Measurements from ENCODE around the gene ALPK3. TPM values are rescaled to one million over a fixed set of nuclear protein-coding genes. Genes with fewer than 3 reads are reported as not detected.

The ALPK3 gene
- total RNA-seq, 4 donors from 2014 or later: 0.88 to 6.3 (median 3.4) TPM

GRCh38 chr15:84775867-84776449, 41.2 kb upstream of the ALPK3 start:
- Histone ChIP-seq H3K4me1 (no peaks in the 10 kb centered on the region), H3K9me3 (no peaks in the 10 kb centered on the region), H3K27ac (no peak overlapping the region), H3K4me3 (no peak overlapping the region), H3K36me3 (no peaks in the 10 kb centered on the region), H3K27me3 (no peaks in the 10 kb centered on the region)
- intact Hi-C loops (cut with DNase I; ENCODE audit: low total_unique reads): no loop called here
- TF ChIP-seq POLR2A (IDR thresholded peaks at IDR 0.05) (no peak), CTCF (IDR thresholded peaks at IDR 0.05) (no peak)
- no peak for DNase-seq

- no peak for DNase-seq
- TF ChIP-seq CTCF (IDR thresholded peaks at IDR 0.05) (no peak), POLR2A (IDR thresholded peaks at IDR 0.05) (no peak)
- H3K27ac ChIP-seq: no peak overlapping the region
- no peaks in the 10 kb centered on the region for H3K36me3 ChIP-seq
- intact Hi-C loops (cut with DNase I; ENCODE audit: low total_unique reads): no loop called here
- no peaks in the 10 kb centered on the region for H3K27me3 ChIP-seq
- H3K4me3 ChIP-seq: no peak overlapping the region
- H3K4me1 ChIP-seq: no peaks in the 10 kb centered on the region
- H3K9me3 ChIP-seq: no peaks in the 10 kb centered on the region
Measured at GRCh38 chr15:84778194-84778593, 39.0 kb upstream of the ALPK3 start.

GRCh38 chr15:84780492-84780891, 36.7 kb upstream of the ALPK3 start:
- H3K27me3 ChIP-seq: no peaks in the 10 kb centered on the region
- no peaks in the 10 kb centered on the region for H3K4me1 ChIP-seq
- H3K4me3 ChIP-seq: no peak overlapping the region
- TF ChIP-seq CTCF (IDR thresholded peaks at IDR 0.05) (no peak), POLR2A (IDR thresholded peaks at IDR 0.05) (no peak)
- no peak overlapping the region for H3K27ac ChIP-seq
- intact Hi-C loops (cut with DNase I; ENCODE audit: low total_unique reads): no loop called here
- no peaks in the 10 kb centered on the region for H3K9me3 ChIP-seq
- DNase-seq: no peak
- H3K36me3 ChIP-seq: no peaks in the 10 kb centered on the region

- Histone ChIP-seq H3K9me3 (no peaks in the 10 kb centered on the region), H3K36me3 (no peaks in the 10 kb centered on the region), H3K4me1 (no peaks in the 10 kb centered on the region), H3K27ac (no peak overlapping the region), H3K27me3 (no peaks in the 10 kb centered on the region), H3K4me3 (no peak overlapping the region)
- DNase-seq: no peak
- intact Hi-C loops (cut with DNase I; ENCODE audit: low total_unique reads): no loop called here
- TF ChIP-seq POLR2A (IDR thresholded peaks at IDR 0.05): no peak
- TF ChIP-seq CTCF (IDR thresholded peaks at IDR 0.05): no peak
Measured at GRCh38 chr15:84781495-84781894, 35.7 kb upstream of the ALPK3 start.

- intact Hi-C loops (cut with DNase I; ENCODE audit: low total_unique reads): no loop called here
- H3K27me3 ChIP-seq: no peaks in the 10 kb centered on the region
- no peak overlapping the region for H3K27ac ChIP-seq
- DNase-seq: no peak
- no peaks in the 10 kb centered on the region for H3K9me3 ChIP-seq
- H3K4me1 ChIP-seq: peaks cover 0 to 4% of the 10 kb centered on the region in 2 donors
- TF ChIP-seq CTCF (IDR thresholded peaks at IDR 0.05) (no peak), POLR2A (IDR thresholded peaks at IDR 0.05) (no peak)
- H3K4me3 ChIP-seq: no peak overlapping the region
- no peaks in the 10 kb centered on the region for H3K36me3 ChIP-seq
Measured at GRCh38 chr15:84782346-84782745, 34.8 kb upstream of the ALPK3 start.
